Measurements from ENCODE around the gene TRPV2. TPM values are rescaled to one million over a fixed set of nuclear protein-coding genes. Genes with fewer than 3 reads are reported as not detected.
"Not testable (repeated sequence)": the region's sequence is repeated elsewhere in the genome, so short reads cannot be mapped to it uniquely, and the experiment has no call there.

Gene TRPV2
- total RNA-seq, 2 experiments from 2014 or later = 114 to 134 TPM

DNA sequence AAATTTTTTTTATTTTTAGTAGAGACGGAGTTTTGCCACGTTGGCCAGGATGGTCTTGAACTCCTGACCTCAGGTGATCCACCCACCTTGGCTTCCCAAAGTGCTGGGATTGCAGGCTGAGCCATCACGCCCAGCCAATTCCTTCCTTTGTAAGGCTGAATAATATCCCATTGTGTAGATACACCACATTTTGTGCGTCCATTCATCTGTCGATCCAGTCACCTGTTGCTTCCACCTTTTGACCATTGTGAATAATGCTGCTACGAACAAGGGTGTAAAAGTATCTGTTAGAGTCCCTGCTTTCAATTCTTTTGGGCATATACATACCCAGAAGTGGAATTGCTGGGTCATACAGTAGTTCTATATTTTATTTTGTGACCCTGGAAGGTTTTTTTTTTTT lies 15.3 kb downstream of the TRPV2 start:
- H3K4me3 Mint-ChIP-seq = no peak overlapping the region
- POLR2A ChIA-PET = no interaction called here
- H3K27me3 Mint-ChIP-seq = no peaks in the 10 kb centered on the region
- no peaks in the 10 kb centered on the region for H3K9me3 Mint-ChIP-seq
- CTCF ChIA-PET = interaction anchor here (1.0 kb wide), 1 partner anchor 20 kb away, joined by 3 read pairs; no protein-coding TSS in a partner anchor
- H3K27ac Mint-ChIP-seq = no peak overlapping the region
- peaks cover 5% of the 10 kb centered on the region for H3K4me1 Mint-ChIP-seq
- no peak for DNase-seq
- H3K36me3 Mint-ChIP-seq (ENCODE audit: low read depth) = peaks cover 36% of the 10 kb centered on the region

GRCh38 chr17:16432017-16432416 lies 16.6 kb downstream of the TRPV2 start:
- ChIA-PET POLR2A (no interaction called here), CTCF (interaction anchor here (1.0 kb wide), 1 partner anchor 22 kb away, joined by 3 read pairs; no protein-coding TSS in a partner anchor)
- Mint-ChIP-seq H3K4me1 (peaks cover 10% of the 10 kb centered on the region), H3K9me3 (no peaks in the 10 kb centered on the region), H3K27me3 (no peaks in the 10 kb centered on the region), H3K36me3 (ENCODE audit: low read depth) (peaks cover 26% of the 10 kb centered on the region), H3K4me3 (no peak overlapping the region), H3K27ac (no peak overlapping the region)
- DNase-seq = no peak

DNA sequence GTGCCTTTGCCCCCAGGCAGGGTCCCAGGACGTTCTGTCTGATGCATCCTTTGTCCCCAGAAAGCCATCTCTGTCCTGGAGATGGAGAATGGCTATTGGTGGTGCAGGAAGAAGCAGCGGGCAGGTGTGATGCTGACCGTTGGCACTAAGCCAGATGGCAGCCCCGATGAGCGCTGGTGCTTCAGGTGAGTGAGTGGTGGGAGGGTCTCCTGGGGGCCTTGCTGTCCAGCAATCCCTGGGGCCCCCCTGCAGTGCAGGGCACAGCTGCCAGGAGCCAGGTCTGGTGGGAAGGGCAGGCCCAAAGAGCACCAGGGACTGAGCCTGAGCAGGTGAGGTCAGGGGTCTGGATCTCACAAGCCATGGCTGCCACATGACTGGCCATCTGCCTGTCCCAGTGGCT lies 18.1 kb downstream of the TRPV2 start:
- ChIA-PET CTCF (no interaction called here), POLR2A (no interaction called here)
- no peaks in the 10 kb centered on the region for H3K9me3 Mint-ChIP-seq
- no peak for DNase-seq
- H3K27ac Mint-ChIP-seq = no peak overlapping the region
- H3K4me1 Mint-ChIP-seq = peaks cover 22% of the 10 kb centered on the region
- no peak overlapping the region for H3K4me3 Mint-ChIP-seq
- no peaks in the 10 kb centered on the region for H3K27me3 Mint-ChIP-seq
- peaks cover 32% of the 10 kb centered on the region for H3K36me3 Mint-ChIP-seq (ENCODE audit: low read depth)

GRCh38 chr17:16434662-16435061 lies 19.3 kb downstream of the TRPV2 start:
- peaks cover 31% of the 10 kb centered on the region for H3K36me3 Mint-ChIP-seq (ENCODE audit: low read depth)
- no peak overlapping the region for H3K27ac Mint-ChIP-seq
- H3K4me3 Mint-ChIP-seq = no peak overlapping the region
- CTCF ChIA-PET = interaction anchor here (0.6 kb wide), 1 partner anchor 283 kb away, joined by 3 read pairs; no protein-coding TSS in a partner anchor
- POLR2A ChIA-PET = no interaction called here
- H3K9me3 Mint-ChIP-seq = no peaks in the 10 kb centered on the region
- no peaks in the 10 kb centered on the region for H3K27me3 Mint-ChIP-seq
- peaks cover 23% of the 10 kb centered on the region for H3K4me1 Mint-ChIP-seq
- DNase-seq = no peak

DNA sequence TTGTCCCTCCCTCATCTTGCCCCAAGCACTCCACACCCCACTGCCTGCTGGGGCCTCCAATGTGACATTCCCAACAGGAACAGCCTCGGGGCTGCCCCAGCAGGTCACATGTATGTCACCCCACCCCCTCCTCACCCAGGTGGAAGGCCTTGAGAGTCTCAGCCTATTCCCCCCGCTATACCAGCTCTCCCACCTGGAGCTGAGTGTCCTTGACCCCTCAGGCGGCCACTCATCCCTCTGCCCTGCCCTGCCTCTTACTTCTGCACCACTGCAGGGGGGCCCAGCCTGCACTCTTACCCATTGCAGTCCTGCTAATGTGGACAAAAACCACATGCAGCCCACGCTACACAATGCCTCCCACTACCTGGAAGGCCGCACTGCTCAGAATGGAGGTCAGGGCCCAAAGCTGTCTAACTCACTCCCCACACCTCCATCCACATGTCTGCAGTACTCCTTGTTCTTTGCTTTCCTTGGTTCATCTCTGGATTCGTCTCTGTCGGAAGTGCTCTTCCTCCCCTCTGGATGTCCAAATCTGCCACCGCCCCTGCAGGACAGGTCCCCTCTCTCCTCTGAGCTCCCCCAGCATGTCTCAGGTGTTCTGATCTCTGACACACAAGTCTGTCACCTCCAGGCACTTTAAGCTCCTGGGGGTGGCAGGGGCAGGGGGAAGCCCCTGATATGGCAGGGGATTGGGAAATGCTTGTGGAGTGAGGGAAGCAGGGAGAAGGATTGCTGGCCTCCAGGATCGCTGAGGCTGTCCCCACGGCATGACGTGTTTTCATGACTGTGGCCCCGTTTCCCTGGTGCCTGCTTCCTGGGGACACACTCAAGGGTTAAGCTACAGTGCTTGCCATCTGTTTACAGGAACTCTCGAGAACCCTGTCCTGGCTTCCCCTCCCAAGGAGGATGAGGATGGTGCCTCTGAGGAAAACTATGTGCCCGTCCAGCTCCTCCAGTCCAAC lies 20.8 kb downstream of the TRPV2 start:
- POLR2A ChIA-PET = interaction anchor here (0.5 kb wide), 1 partner anchor 110 kb away, joined by 3 read pairs; no protein-coding TSS in a partner anchor
- CTCF ChIA-PET = no interaction called here
- Mint-ChIP-seq H3K4me1 (peaks cover 36% of the 10 kb centered on the region), H3K27me3 (no peaks in the 10 kb centered on the region), H3K27ac (peak overlapping the region; percentile 51), H3K36me3 (ENCODE audit: low read depth) (peaks cover 38% of the 10 kb centered on the region), H3K4me3 (no peak overlapping the region), H3K9me3 (no peaks in the 10 kb centered on the region)
- DNase-seq = no peak

GRCh38 chr17:16437083-16437482 lies 21.7 kb downstream of the TRPV2 start:
- ChIA-PET CTCF (no interaction called here), POLR2A (interaction anchor here (0.5 kb wide), 1 partner anchor 98 kb away, joined by 3 read pairs; no protein-coding TSS in a partner anchor)
- Mint-ChIP-seq H3K27me3 (no peaks in the 10 kb centered on the region), H3K36me3 (ENCODE audit: low read depth) (peaks cover 44% of the 10 kb centered on the region), H3K4me3 (peak overlapping the region; percentile 26), H3K9me3 (no peaks in the 10 kb centered on the region), H3K27ac (peak overlapping the region; percentile 36), H3K4me1 (peaks cover 45% of the 10 kb centered on the region)
- DNase-seq = no peak

GRCh38 chr17:16438173-16438556 lies 22.8 kb downstream of the TRPV2 start:
- H3K27ac Mint-ChIP-seq = peak overlapping the region; percentile 99
- ChIA-PET POLR2A (interaction anchor here (0.7 to 1.1 kb wide), 3 partner anchors 11 to 57 kb away, joined by 3 to 4 read pairs (median 3); partner anchors contain the start of gene UBB), CTCF (interaction anchor here (1.0 to 1.6 kb wide), 7 partner anchors 10 to 98 kb away, joined by 3 to 5 read pairs (median 4); partner anchors contain the start of gene TRPV2)
- H3K9me3 Mint-ChIP-seq = no peaks in the 10 kb centered on the region
- H3K27me3 Mint-ChIP-seq = no peaks in the 10 kb centered on the region
- peak overlapping the region; percentile 100 for H3K4me3 Mint-ChIP-seq
- no peak for DNase-seq
- peaks cover 46% of the 10 kb centered on the region for H3K36me3 Mint-ChIP-seq (ENCODE audit: low read depth)
- H3K4me1 Mint-ChIP-seq = peaks cover 55% of the 10 kb centered on the region

DNA sequence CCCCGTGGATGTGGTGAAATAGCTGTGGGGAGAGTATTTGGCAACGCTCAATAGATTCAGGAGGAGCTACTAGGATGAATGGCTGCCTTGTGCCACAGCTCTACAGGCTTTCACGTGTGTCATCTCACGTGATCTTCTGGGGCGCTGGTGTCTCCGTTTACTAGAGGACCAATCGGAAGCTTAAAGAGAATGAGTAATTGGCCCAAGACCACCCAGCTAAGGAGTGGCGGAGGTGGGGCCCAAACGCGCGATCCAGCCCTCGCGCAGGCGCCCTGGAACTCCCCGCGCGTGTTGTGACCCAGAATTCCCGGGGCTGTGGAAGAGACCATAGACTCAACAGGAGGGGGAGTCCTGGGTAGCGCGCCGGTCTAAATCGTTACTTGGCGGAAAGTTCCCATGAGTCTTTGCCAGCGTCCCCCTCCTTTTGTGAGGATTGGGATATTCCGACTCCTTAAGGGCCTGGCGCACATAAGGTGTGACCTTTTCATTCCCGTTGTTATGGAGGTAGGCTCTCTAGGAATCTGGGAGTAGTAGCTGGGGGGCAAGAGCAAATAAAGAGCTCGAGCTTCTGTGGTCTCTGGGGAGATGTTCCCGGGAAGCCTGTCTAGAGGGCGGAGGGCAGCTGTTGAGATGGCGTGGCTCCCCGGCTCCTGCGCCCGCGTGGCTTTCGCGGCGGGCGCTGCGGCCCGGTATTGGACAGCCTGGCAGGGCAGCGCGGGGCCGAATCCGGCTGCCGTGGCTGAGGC lies 23.4 kb downstream of the TRPV2 start:
- Mint-ChIP-seq H3K4me3 (peak overlapping the region; percentile 100), H3K27ac (peak overlapping the region; percentile 99), H3K36me3 (ENCODE audit: low read depth) (peaks cover 46% of the 10 kb centered on the region), H3K9me3 (no peaks in the 10 kb centered on the region), H3K27me3 (no peaks in the 10 kb centered on the region), H3K4me1 (peaks cover 55% of the 10 kb centered on the region)
- POLR2A ChIA-PET = interaction anchor here (0.7 to 1.1 kb wide), 3 partner anchors 11 to 58 kb away, joined by 3 to 4 read pairs (median 3); partner anchors contain the start of gene UBB
- CTCF ChIA-PET = interaction anchor here (1.0 to 1.6 kb wide), 7 partner anchors 11 to 97 kb away, joined by 3 to 5 read pairs (median 4); partner anchors contain the start of gene TRPV2
- DNase-seq = peak; percentile 96

DNA sequence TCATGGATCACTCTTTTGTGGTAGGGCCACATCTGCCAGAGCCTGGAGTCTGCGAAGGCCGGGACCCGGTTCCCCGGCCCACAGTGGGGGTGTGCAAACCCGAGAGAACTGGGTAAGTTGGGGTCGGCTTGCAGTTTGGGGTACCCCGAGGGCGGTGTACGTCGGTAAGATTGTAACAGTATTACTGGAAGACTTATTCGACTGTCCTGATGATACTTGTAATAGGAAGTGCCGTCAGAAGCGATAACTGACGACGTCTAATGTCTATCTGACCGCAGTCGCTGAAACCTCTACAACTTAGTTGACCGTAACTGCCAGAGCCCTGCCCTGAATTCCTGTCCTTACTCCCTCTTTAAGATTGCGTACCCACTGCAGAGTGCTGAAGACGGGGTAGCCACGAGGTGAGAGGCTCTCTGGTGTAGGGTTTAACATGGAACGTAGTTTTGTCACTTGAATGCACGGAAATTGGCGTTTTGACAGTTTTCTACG lies 24.0 kb downstream of the TRPV2 start:
- Mint-ChIP-seq H3K4me1 (peaks cover 59% of the 10 kb centered on the region), H3K36me3 (ENCODE audit: low read depth) (peaks cover 50% of the 10 kb centered on the region), H3K9me3 (no peaks in the 10 kb centered on the region), H3K27ac (peak overlapping the region; percentile 99), H3K27me3 (no peaks in the 10 kb centered on the region), H3K4me3 (peak overlapping the region; percentile 100)
- ChIA-PET CTCF (interaction anchor here (1.6 to 4.0 kb wide), 2 partner anchors 13 to 53 kb away, joined by 5 to 27 read pairs; no protein-coding TSS in a partner anchor), POLR2A (interaction anchor here (0.6 kb wide), 1 partner anchor 54 kb away, joined by 4 read pairs; no protein-coding TSS in a partner anchor)
- peak; percentile 27 for DNase-seq

GRCh38 chr17:16439811-16440351 lies 24.5 kb downstream of the TRPV2 start:
- ChIA-PET POLR2A (interaction anchor here (0.6 kb wide), 1 partner anchor 54 kb away, joined by 4 read pairs; no protein-coding TSS in a partner anchor), CTCF (interaction anchor here (1.1 to 4.0 kb wide), 2 partner anchors 12 kb away, joined by 4 to 27 read pairs; no protein-coding TSS in a partner anchor)
- DNase-seq = peak; percentile 35
- Mint-ChIP-seq H3K4me1 (peaks cover 61% of the 10 kb centered on the region), H3K27me3 (no peaks in the 10 kb centered on the region), H3K4me3 (peak overlapping the region; percentile 100), H3K9me3 (no peaks in the 10 kb centered on the region), H3K27ac (peak overlapping the region; percentile 99), H3K36me3 (ENCODE audit: low read depth) (peaks cover 53% of the 10 kb centered on the region)

GRCh38 chr17:16440354-16440753 lies 25.0 kb downstream of the TRPV2 start:
- H3K9me3 Mint-ChIP-seq, H3K27me3 Mint-ChIP-seq, DNase-seq, POLR2A ChIA-PET: not testable (repeated sequence)
- Mint-ChIP-seq H3K36me3 (ENCODE audit: low read depth) (peaks cover 53% of the 10 kb centered on the region), H3K4me3 (peak overlapping the region; percentile 100), H3K27ac (peak overlapping the region; percentile 99), H3K4me1 (peaks cover 58% of the 10 kb centered on the region)
- CTCF ChIA-PET = interaction anchor here (1.1 to 4.0 kb wide), 2 partner anchors 12 to 13 kb away, joined by 4 to 27 read pairs; no protein-coding TSS in a partner anchor

Measured in activated CD4-positive, alpha-beta T cell treated with anti-CD3 and anti-CD28 coated beads, Interleukin-2, amount 10 ng/mL, durations not matched to agents 7 days and 5 days (primary cell).